SW 1271 (cell line): ENCODE results near the gene SASH1.
A peak's percentile ranks its signal among the peaks of the same experiment; 100 is the strongest.
"Not testable (repeated sequence)": the region's sequence is repeated elsewhere in the genome, so short reads cannot be mapped to it uniquely, and the experiment has no call there.

Experiments used
- DNase-seq, 2 experiments: peaks; one replicate each; lab custom pipeline; 2025; lab: John Stamatoyannopoulos, UW

Gene SASH1

GRCh38 chr6:148365041-148365440 lies 22.4 kb downstream of the SASH1 start:
- DNase-seq, result no peak

GRCh38 chr6:148367411-148368024 lies 24.9 kb downstream of the SASH1 start:
- DNase-seq, result peak in 1 of 2 experiments; percentile 58

GRCh38 chr6:148370176-148370575 lies 27.5 kb downstream of the SASH1 start:
- DNase-seq, result no peak

GRCh38 chr6:148374040-148374774 lies 31.6 kb downstream of the SASH1 start:
- DNase-seq, result no peak

DNA sequence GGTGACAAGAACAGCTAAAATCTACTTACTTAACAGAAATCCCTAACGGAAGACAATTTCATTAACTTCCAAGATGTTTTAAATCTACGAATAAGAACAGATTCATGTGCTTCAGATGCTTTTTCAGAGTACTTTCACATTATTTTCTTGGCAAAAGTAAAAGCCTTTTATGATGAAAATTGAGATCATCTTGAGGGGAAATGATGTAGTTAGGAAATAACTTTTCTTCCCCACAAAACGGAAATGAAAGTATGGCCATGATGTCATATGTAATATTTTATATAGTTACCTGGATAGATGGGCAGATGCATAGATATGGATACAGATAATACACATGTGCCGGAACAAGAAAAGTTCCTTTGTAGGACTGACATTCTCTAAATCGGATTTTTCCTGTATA lies 32.8 kb downstream of the SASH1 start:
- DNase-seq, result no peak

GRCh38 chr6:148379481-148379880 lies 36.8 kb downstream of the SASH1 start:
- no peak for DNase-seq

- no peak for DNase-seq
Observed at GRCh38 chr6:148379966-148380713, 37.5 kb downstream of the SASH1 start.

- DNase-seq, result not testable (repeated sequence)
Observed at GRCh38 chr6:148382051-148382450, 39.4 kb downstream of the SASH1 start.

- DNase-seq, result no peak
Observed at GRCh38 chr6:148382861-148383260, 40.2 kb downstream of the SASH1 start.

DNA sequence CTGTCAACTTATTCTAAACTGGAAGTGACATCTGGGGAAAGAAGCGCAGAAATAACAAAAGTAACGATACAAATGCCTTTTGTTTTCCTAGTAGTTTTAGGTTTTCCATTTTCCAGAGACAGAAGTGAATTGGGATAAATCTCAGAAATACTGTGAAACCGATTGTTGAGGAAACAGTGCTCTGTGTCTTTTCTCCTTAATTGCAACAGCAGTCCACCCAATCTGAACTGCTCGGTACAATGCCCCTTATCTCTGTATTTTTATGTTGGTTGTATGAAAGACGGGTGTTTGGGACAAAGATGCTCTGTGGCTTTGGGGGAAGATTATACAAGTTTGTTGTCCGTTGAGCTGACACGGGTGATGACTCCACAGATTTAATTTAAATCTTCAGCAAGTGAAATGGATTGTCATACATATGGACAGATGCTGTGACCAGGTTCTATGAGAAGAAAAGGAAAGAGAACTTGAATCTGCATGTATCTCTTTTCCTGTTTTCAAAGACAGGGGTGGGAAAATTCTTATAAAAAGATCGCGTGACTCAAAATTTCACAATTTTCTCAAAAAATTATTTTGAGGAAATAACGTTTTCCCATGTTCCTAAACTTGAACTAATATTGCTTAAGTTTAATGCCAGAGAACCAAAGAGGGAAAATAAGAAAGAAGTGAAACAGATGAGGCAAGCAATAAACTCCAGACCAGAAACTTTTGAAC lies 41.2 kb downstream of the SASH1 start:
- no peak for DNase-seq

GRCh38 chr6:148385379-148385778 lies 42.7 kb downstream of the SASH1 start:
- DNase-seq, result no peak

- DNase-seq, result no peak
Observed at GRCh38 chr6:148388521-148388920, 45.9 kb downstream of the SASH1 start.

DNA sequence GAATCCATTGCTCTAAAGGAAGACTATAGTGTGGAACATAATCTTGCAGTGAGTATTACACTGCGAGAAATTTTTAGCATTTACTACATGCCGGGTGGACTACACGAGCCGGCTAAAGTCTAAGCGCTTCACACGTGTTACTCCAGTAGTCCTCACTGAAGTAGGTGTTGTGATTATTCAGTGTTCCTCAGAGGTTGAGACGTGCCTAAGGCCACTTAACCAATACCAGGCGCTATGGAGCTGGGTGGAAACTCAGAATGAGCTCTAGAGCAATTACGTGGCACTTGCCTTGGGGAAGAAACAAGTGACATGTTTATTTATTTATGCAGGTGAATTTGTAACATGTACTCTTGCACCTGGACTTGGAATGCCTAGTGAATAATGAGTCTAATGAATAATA lies 46.4 kb downstream of the SASH1 start:
- no peak for DNase-seq

- no peak for DNase-seq
Observed at GRCh38 chr6:148389917-148390316, 47.3 kb downstream of the SASH1 start.

DNA sequence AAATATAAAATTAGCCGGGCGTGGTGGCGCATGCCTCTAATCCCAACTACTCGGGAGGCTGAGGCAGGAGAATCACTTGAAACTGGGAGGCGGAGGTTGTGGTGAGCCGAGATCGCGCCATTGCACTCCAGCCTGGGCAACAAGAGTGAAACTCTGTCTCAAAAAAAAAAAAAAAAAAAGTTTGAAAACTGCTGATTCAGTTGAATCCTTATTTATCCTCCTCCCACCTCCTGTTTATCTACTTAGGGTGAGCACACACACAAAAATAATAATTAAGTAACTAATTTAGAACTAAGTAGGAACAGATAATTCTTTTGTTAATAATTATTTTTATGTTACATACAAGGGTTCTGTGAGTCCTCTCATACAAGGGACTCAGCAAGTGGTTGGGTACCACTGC lies 49.5 kb downstream of the SASH1 start:
- DNase-seq, result not testable (repeated sequence)

- DNase-seq, result no peak
Observed at GRCh38 chr6:148392671-148393070, 50.0 kb downstream of the SASH1 start.

DNA sequence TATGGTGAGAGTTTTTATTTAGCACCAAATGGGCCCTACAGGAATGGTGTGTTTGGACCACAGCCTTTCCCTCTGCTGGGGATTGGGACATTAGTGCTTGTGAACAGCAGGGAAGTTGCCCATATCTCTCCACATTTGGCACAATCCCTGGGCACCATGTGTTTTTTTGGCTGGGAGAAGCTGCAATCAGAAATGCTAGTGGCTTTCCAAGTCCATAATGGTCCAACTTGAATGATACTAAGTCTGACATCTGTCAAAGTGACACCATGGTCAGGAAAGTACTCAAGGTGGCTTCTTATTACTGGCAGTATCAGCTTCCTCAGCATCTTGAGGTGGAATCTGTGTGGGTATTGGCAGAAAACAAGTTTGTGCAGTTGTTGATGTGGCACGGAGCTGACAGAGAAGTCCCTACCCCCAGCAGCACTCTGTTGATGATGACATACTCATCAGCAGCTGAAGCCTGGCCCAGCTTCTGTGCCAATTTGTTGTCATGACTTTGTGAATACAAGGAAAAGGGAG lies 53.0 kb downstream of the SASH1 start:
- DNase-seq, result no peak

GRCh38 chr6:148396411-148396810 lies 53.8 kb downstream of the SASH1 start:
- no peak for DNase-seq

GRCh38 chr6:148396926-148397325 lies 54.3 kb downstream of the SASH1 start:
- DNase-seq, result no peak

- DNase-seq, result no peak
Observed at GRCh38 chr6:148398244-148398643, 55.6 kb downstream of the SASH1 start.

DNA sequence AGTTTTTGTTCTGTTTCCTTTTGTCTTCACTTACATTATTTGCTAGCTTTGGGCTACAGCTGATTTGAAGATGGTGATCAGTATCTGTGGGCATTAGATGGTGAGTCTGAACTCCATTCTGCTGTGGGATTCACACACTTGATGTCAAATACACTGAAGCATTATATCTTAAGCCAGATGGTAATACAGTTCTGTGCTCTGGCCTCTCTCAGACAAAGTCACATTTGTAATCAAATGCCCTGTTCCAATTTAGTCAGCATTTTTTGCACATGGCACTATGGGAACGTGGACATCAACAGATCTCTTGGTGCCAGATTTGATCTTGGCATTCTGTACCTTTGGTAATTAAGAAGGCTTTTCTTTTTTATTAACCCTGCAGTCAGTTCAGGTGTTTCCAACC lies 56.0 kb downstream of the SASH1 start:
- DNase-seq, result no peak

GRCh38 chr6:148401571-148401970 lies 58.9 kb downstream of the SASH1 start:
- DNase-seq, result no peak
